Colonic mucosa (tissue), 4 donors: ENCODE data around the gene ARF1. TPM values are rescaled to one million over a fixed set of nuclear protein-coding genes. Genes with fewer than 3 reads are reported as not detected.

ENCODE experiments used
- DNase-seq: peaks from one replicate; pipeline ENCODE4 v3.0.0-alpha.2; 2020
- H3K27ac ChIP-seq: fragments of 200-600 bp; one replicate; pipeline ENCODE4 v1.8.0; 2021
- H3K27me3 ChIP-seq: fragments of 200-600 bp; one replicate; pipeline ENCODE4 v1.8.0; 2021
- H3K36me3 ChIP-seq: fragments of 200-600 bp; one replicate; pipeline ENCODE4 v1.8.0; 2021
- H3K4me1 ChIP-seq: fragments of 200-600 bp; one replicate; pipeline ENCODE4 v1.8.0; 2021; ENCODE audit warnings: mild to moderate bottlenecking
- H3K4me3 ChIP-seq: fragments of 200-600 bp; one replicate; pipeline ENCODE4 v1.8.0; 2021
- H3K9ac ChIP-seq, 2 donors: one replicate each; pipeline ENCODE4 v1.7.0; 2013; ENCODE audit warnings: control low read depth in 2 of 2, low read depth in 2 of 2, low read length in 2 of 2
- H3K9me3 ChIP-seq: fragments of 200-600 bp; one replicate; pipeline ENCODE4 v1.8.0; 2021
- CTCF ChIP-seq: fragments of 200-600 bp; IDR thresholded peaks from one replicate; pipeline ENCODE4 v1.8.0; 2022; ENCODE audit warnings: antibody characterized with exemption, mild to moderate bottlenecking
- intact Hi-C: fragments of 100-400 bp; cut with DNase I; formaldehyde crosslinking; loops from one replicate; pipeline ENCODE4 v1.14.1; 2022
- total RNA-seq, 2 donors: library from RNA; stranded (reverse); fragmentation: NEBNext Ultra II Directional in 1 of 2; extraction: Animal tissue kit (Norgen Biotek cat#: 25700) in 1 of 2; gene quantifications; one replicate each; pipeline ENCODE4 v1.2.1, GENCODE V29; 2021
- donor health status: healthy.
- donor health status: DM: no; HTN: no; CAD: no.
- donor health status: DM: no; HTN: no; CAD: no.

ARF1 gene
- total RNA-seq, 2 donors from 2014 or later = 522 to 586 TPM

- intact Hi-C loops = loop anchor here (5.0 kb wide), 1 partner anchor 67 kb away; the partner anchor contains the start of gene WNT3A
- Histone ChIP-seq H3K4me3 (no peak overlapping the region), H3K9me3 (no peaks in the 10 kb centered on the region), H3K4me1 (no peaks in the 10 kb centered on the region), H3K36me3 (no peaks in the 10 kb centered on the region), H3K27ac (no peak overlapping the region), H3K27me3 (no peaks in the 10 kb centered on the region), H3K9ac (no peak overlapping the region)
- TF ChIP-seq CTCF = no peak
- DNase-seq = no peak
These were observed 8.5 kb upstream of the ARF1 start for GRCh38 chr1:228073857-228074545.

GRCh38 chr1:228074954-228075730, 7.4 kb upstream of the ARF1 start:
- DNase-seq = no peak
- Histone ChIP-seq H3K27me3 (no peaks in the 10 kb centered on the region), H3K27ac (no peak overlapping the region), H3K4me1 (no peaks in the 10 kb centered on the region), H3K4me3 (no peak overlapping the region), H3K9me3 (no peaks in the 10 kb centered on the region), H3K9ac (no peak overlapping the region), H3K36me3 (no peaks in the 10 kb centered on the region)
- intact Hi-C loops = loop anchor here (5.0 kb wide), 1 partner anchor 68 kb away; the partner anchor contains the start of gene WNT3A
- TF ChIP-seq CTCF = no peak

GRCh38 chr1:228075801-228076271, 6.7 kb upstream of the ARF1 start:
- Histone ChIP-seq H3K9me3 (no peaks in the 10 kb centered on the region), H3K4me3 (no peak overlapping the region), H3K9ac (no peak overlapping the region), H3K27me3 (no peaks in the 10 kb centered on the region), H3K4me1 (peaks cover under 1% of the 10 kb centered on the region), H3K36me3 (no peaks in the 10 kb centered on the region), H3K27ac (no peak overlapping the region)
- intact Hi-C loops = no loop called here
- no peak for DNase-seq
- TF ChIP-seq CTCF = no peak

- DNase-seq = no peak
- Histone ChIP-seq H3K27ac (no peak overlapping the region), H3K4me1 (peaks cover 8% of the 10 kb centered on the region), H3K9ac (no peak overlapping the region), H3K4me3 (no peak overlapping the region), H3K36me3 (no peaks in the 10 kb centered on the region), H3K9me3 (no peaks in the 10 kb centered on the region), H3K27me3 (no peaks in the 10 kb centered on the region)
- no peak for TF ChIP-seq CTCF
- intact Hi-C loops = no loop called here
These were observed 5.6 kb upstream of the ARF1 start for GRCh38 chr1:228076796-228077430.

- TF ChIP-seq CTCF = no peak
- Histone ChIP-seq H3K4me3 (no peak overlapping the region), H3K36me3 (no peaks in the 10 kb centered on the region), H3K9ac (no peak overlapping the region), H3K27me3 (no peaks in the 10 kb centered on the region), H3K9me3 (no peaks in the 10 kb centered on the region), H3K4me1 (peaks cover 8% of the 10 kb centered on the region), H3K27ac (no peak overlapping the region)
- no peak for DNase-seq
- intact Hi-C loops = no loop called here
These were observed 4.8 kb upstream of the ARF1 start for GRCh38 chr1:228077565-228078330.
